GM12878 (cell line): ENCODE data around the gene LYPD4. TPM values are rescaled to one million over a fixed set of nuclear protein-coding genes. Genes with fewer than 3 reads are reported as not detected.

Experiments
- BACH1 ChIP-seq: fragments of 450-650 bp; IDR thresholded peaks from 2 replicates; pipeline ENCODE4 v1.6.1; 2017; ENCODE audit warnings: mild to moderate bottlenecking, borderline replicate concordance
- CREM ChIP-seq: IDR thresholded peaks from 2 replicates; pipeline ENCODE4 v1.6.1; 2014; ENCODE audit warnings: antibody characterized with exemption, low read depth
- ETV6 ChIP-seq, 2 experiments: fragments of 450-650 bp in 1 of 2; IDR thresholded peaks in 1 of 2; conservative IDR thresholded peaks in 1 of 2; 2 replicates each; pipeline ENCODE4 v1.6.1; 2014; ENCODE audit warnings: antibody characterized with exemption in 1 of 2, borderline replicate concordance in 1 of 2, low read depth in 1 of 2, mild to moderate bottlenecking in 1 of 2, moderate library complexity in 1 of 2
- EZH2 ChIP-seq: IDR thresholded peaks from 2 replicates; pipeline ENCODE4 v1.6.1; 2012; ENCODE audit warnings: low read depth, mild to moderate bottlenecking, control low read depth, inconsistent platforms, low read length, borderline replicate concordance; ENCODE audit not compliant: control insufficient read depth
- IRF4 ChIP-seq: IDR thresholded peaks from 2 replicates; pipeline ENCODE4 v1.6.1; 2011; ENCODE audit warnings: low read depth, low read length
- MEF2B ChIP-seq: fragments of 450-650 bp; IDR thresholded peaks from 2 replicates; pipeline ENCODE4 v1.6.1; 2018; ENCODE audit warnings: mild to moderate bottlenecking, moderate library complexity; ENCODE audit not compliant: partially characterized antibody, poor library complexity, severe bottlenecking
- MLLT1 ChIP-seq: fragments of 450-650 bp; IDR thresholded peaks from 2 replicates; pipeline ENCODE4 v1.6.1; 2016; ENCODE audit warnings: mild to moderate bottlenecking
- MXI1 ChIP-seq: fragments of 150-350 bp; IDR thresholded peaks from 2 replicates; pipeline ENCODE4 v1.6.1; 2011; ENCODE audit warnings: low read depth, mild to moderate bottlenecking, inconsistent platforms, low read length, improper control_type of control experiment
- NFIC ChIP-seq: IDR thresholded peaks from 2 replicates; pipeline ENCODE4 v1.6.1; 2012; ENCODE audit warnings: low read depth, mild to moderate bottlenecking, inconsistent platforms, low read length, moderate library complexity
- NFXL1 ChIP-seq: fragments of 450-650 bp; IDR thresholded peaks from 2 replicates; pipeline ENCODE4 v1.6.1; 2017; ENCODE audit warnings: antibody characterized with exemption, mild to moderate bottlenecking, borderline replicate concordance
- NR2C1 ChIP-seq: fragments of 450-650 bp; IDR thresholded peaks from 2 replicates; pipeline ENCODE4 v1.6.1; 2017; ENCODE audit warnings: antibody characterized with exemption, mild to moderate bottlenecking, moderate library complexity
- PAX5 ChIP-seq: IDR thresholded peaks from 2 replicates; pipeline ENCODE4 v1.6.1; 2011; ENCODE audit warnings: low read depth, low read length, borderline replicate concordance
- RELA ChIP-seq: fragments of 450-650 bp; IDR thresholded peaks from 2 replicates; pipeline ENCODE4 v1.8.0; 2014; ENCODE audit warnings: borderline replicate concordance; ENCODE audit not compliant: partially characterized antibody
- SIN3A ChIP-seq: IDR thresholded peaks from 2 replicates; pipeline ENCODE4 v1.6.1; 2012; ENCODE audit warnings: low read depth, low read length, improper control_type of control experiment
- SMAD5 ChIP-seq: IDR thresholded peaks from 2 replicates; pipeline ENCODE4 v1.6.1; 2016; ENCODE audit warnings: antibody characterized with exemption, low read depth
- STAT3 ChIP-seq: IDR thresholded peaks from 2 replicates; pipeline ENCODE4 v1.6.1; 2011; ENCODE audit warnings: low read depth, low read length, improper control_type of control experiment
- ZBTB4 ChIP-seq: fragments of 450-650 bp; formaldehyde crosslinking; IDR thresholded peaks from 2 replicates; pipeline ENCODE4 v1.4.0; 2022; ENCODE audit warnings: mild to moderate bottlenecking, moderate library complexity
- ZNF217 ChIP-seq: fragments of 450-650 bp; IDR thresholded peaks from 2 replicates; pipeline ENCODE4 v1.6.1; 2017; ENCODE audit warnings: antibody characterized with exemption, mild to moderate bottlenecking
- ZNF24 ChIP-seq: fragments of 450-650 bp; IDR thresholded peaks from 2 replicates; pipeline ENCODE4 v1.6.1; 2017; ENCODE audit warnings: antibody characterized with exemption, mild to moderate bottlenecking
- ZNF384 ChIP-seq: IDR thresholded peaks from 2 replicates; pipeline ENCODE4 v1.6.1; 2012; ENCODE audit warnings: low read depth, mild to moderate bottlenecking, low read length, improper control_type of control experiment, borderline replicate concordance
- ZNF622 ChIP-seq: fragments of 450-650 bp; IDR thresholded peaks from 2 replicates; pipeline ENCODE4 v1.6.1; 2017; ENCODE audit warnings: mild to moderate bottlenecking, inconsistent platforms
- polyA plus RNA-seq, 11 experiments: library from polyadenylated mRNA; depleted of rRNA in 4 of 11; unstranded in 6 of 11; stranded (reverse) in 5 of 11; fragments of >200 nt; fragmentation: Nextera tagmentation in 4 of 11; fragmentation: Illumina TruSeq in 1 of 11; extraction: Ambion mirVana in 4 of 11; extraction: Trizol in 1 of 11; gene quantifications; 1 replicate in 1 of 11; 2 replicates in 10 of 11; pipeline versions ENCODE4 v1.2.1 to v1.2.3, GENCODE V29; 2011 to 2016; ENCODE audit warnings: inconsistent platforms in 2 of 11, missing spikeins in 2 of 11, low read depth in 1 of 11
- total RNA-seq, 4 experiments: library from RNA; depleted of rRNA in 3 of 4; stranded (reverse); fragments of >200 nt in 3 of 4; fragmentation: Illumina TruSeq in 1 of 4; extraction: Trizol in 1 of 4; gene quantifications; 2 replicates each; pipeline versions ENCODE4 v1.2.1 to v1.2.3, GENCODE V29; 2013 to 2021
- TF ChIP-seq, protein P1 (sequence below): fragments of 450-650 bp; IDR thresholded peaks from 2 replicates; pipeline ENCODE4 v1.6.1; 2016; ENCODE audit warnings: mild to moderate bottlenecking, moderate library complexity, borderline replicate concordance

The LYPD4 gene
- total and polyA plus RNA-seq, 10 of the 15 experiments (the other 5 are each of a cell fraction or from before 2014, with no cell fraction given) = not detected

GRCh38 chr19:41859618-41860418 lies 15.3 kb upstream of the LYPD4 start, which contains the start of gene RPS19 (continued):
- TF ChIP-seq ZBTB4 (CRISPR knock-in tag) (no peak), BACH1 (peak; percentile 87), IRF4 (peak; percentile 81), ZNF622 (no peak), RELA (peak; percentile 70), EZH2 (no peak), ZNF24 (peak; percentile 75), SIN3A (peak; percentile 72; the same call in 1 of the 2 replicates), STAT3 (no peak), ZNF217 (peak; percentile 64; the same call in 1 of the 2 replicates), MXI1 (peak; percentile 98), NFIC (no peak), ZNF384 (no peak), MLLT1 (peak; percentile 90), NFXL1 (no peak), ETV6 (conservative IDR thresholded peaks at IDR 0.05 in 1 of 2, IDR thresholded peaks at IDR 0.05 in 1 of 2; ENCODE audit: borderline replicate concordance in 1 of 2, low read depth in 1 of 2) (peak; percentile 100), CREM (peak; percentile 88), SMAD5 (peak; percentile 92), PAX5 (0 out of 2 replicates have a peak, but pooled peaks have one; percentile 39), NR2C1 (peak; percentile 86), MEF2B (peak; percentile 36)
- TF ChIP-seq, protein P1, sequence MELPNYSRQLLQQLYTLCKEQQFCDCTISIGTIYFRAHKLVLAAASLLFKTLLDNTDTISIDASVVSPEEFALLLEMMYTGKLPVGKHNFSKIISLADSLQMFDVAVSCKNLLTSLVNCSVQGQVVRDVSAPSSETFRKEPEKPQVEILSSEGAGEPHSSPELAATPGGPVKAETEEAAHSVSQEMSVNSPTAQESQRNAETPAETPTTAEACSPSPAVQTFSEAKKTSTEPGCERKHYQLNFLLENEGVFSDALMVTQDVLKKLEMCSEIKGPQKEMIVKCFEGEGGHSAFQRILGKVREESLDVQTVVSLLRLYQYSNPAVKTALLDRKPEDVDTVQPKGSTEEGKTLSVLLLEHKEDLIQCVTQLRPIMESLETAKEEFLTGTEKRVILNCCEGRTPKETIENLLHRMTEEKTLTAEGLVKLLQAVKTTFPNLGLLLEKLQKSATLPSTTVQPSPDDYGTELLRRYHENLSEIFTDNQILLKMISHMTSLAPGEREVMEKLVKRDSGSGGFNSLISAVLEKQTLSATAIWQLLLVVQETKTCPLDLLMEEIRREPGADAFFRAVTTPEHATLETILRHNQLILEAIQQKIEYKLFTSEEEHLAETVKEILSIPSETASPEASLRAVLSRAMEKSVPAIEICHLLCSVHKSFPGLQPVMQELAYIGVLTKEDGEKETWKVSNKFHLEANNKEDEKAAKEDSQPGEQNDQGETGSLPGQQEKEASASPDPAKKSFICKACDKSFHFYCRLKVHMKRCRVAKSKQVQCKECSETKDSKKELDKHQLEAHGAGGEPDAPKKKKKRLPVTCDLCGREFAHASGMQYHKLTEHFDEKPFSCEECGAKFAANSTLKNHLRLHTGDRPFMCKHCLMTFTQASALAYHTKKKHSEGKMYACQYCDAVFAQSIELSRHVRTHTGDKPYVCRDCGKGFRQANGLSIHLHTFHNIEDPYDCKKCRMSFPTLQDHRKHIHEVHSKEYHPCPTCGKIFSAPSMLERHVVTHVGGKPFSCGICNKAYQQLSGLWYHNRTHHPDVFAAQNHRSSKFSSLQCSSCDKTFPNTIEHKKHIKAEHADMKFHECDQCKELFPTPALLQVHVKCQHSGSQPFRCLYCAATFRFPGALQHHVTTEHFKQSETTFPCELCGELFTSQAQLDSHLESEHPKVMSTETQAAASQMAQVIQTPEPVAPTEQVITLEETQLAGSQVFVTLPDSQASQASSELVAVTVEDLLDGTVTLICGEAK = peak; percentile 93
